ENCODE results near the gene TPX2. TPM values are rescaled to one million over a fixed set of nuclear protein-coding genes. Genes with fewer than 3 reads are reported as not detected.

The TPX2 gene
- total RNA-seq, 1 donor from 2014 or later: 5.8 TPM

GRCh38 chr20:31760519-31761240, 21.6 kb downstream of the TPX2 start:
- DNase-seq: no peak

- no peak for DNase-seq
Measured at GRCh38 chr20:31764641-31765305, 25.7 kb downstream of the TPX2 start.

GRCh38 chr20:31767805-31768204, 28.7 kb downstream of the TPX2 start:
- DNase-seq: no peak

- DNase-seq: no peak
Measured at GRCh38 chr20:31769681-31770080, 30.6 kb downstream of the TPX2 start.

GRCh38 chr20:31770243-31770642, 31.2 kb downstream of the TPX2 start:
- no peak for DNase-seq

GRCh38 chr20:31774408-31774807, 35.3 kb downstream of the TPX2 start:
- DNase-seq: no peak

GRCh38 chr20:31780839-31781238, 41.7 kb downstream of the TPX2 start:
- DNase-seq: no peak

GRCh38 chr20:31781945-31782344, 42.9 kb downstream of the TPX2 start:
- no peak for DNase-seq

- DNase-seq: no peak
Measured at GRCh38 chr20:31784354-31785044, 45.4 kb downstream of the TPX2 start.

- DNase-seq: no peak
Measured at GRCh38 chr20:31785089-31785488, 46.0 kb downstream of the TPX2 start.

- no peak for DNase-seq
Measured at GRCh38 chr20:31788578-31788977, 49.5 kb downstream of the TPX2 start.

- no peak for DNase-seq
Measured at GRCh38 chr20:31790401-31790800, 51.3 kb downstream of the TPX2 start.

- DNase-seq: no peak
Measured at GRCh38 chr20:31797364-31797763, 58.3 kb downstream of the TPX2 start.

- no peak for DNase-seq
Measured at GRCh38 chr20:31801508-31801907, 62.4 kb downstream of the TPX2 start.

GRCh38 chr20:31803552-31804291, 64.6 kb downstream of the TPX2 start:
- no peak for DNase-seq

- no peak for DNase-seq
Measured at GRCh38 chr20:31806564-31807355, 67.7 kb downstream of the TPX2 start.

- no peak for DNase-seq
Measured at GRCh38 chr20:31808481-31808880, 69.4 kb downstream of the TPX2 start.

- no peak for DNase-seq
Measured at GRCh38 chr20:31809661-31810060, 70.6 kb downstream of the TPX2 start.

- DNase-seq: no peak
Measured at GRCh38 chr20:31811198-31811597, 72.1 kb downstream of the TPX2 start.

- DNase-seq: no peak
Measured at GRCh38 chr20:31811796-31812728, 73.0 kb downstream of the TPX2 start.

- DNase-seq: no peak
Measured at GRCh38 chr20:31813611-31814010, 74.5 kb downstream of the TPX2 start.
